ENCODE measurements around the gene KCTD13. TPM values are rescaled to one million over a fixed set of nuclear protein-coding genes. Genes with fewer than 3 reads are reported as not detected.

Gene KCTD13
- total and polyA plus RNA-seq, 4 donors, result 2.7 to 13.1 (median 3.7) TPM

GRCh38 chr16:29900888-29901606, 25.0 kb downstream of the KCTD13 start:
- no peak for DNase-seq (ENCODE audit: low spot score)
- H3K9me3 ChIP-seq (ENCODE audit: control insufficient read depth in 4 of 4, low read length in 3 of 4), result no peaks in the 10 kb centered on the region
- no peaks in the 10 kb centered on the region for H3K36me3 ChIP-seq (ENCODE audit: control insufficient read depth in 4 of 4, insufficient read depth in 3 of 4, low read depth in 1 of 4, low read length in 3 of 4)
- H3K4me3 ChIP-seq (ENCODE audit: low read depth in 1 of 3, low read length in 3 of 3), result no peak overlapping the region
- WGBS, result 52% methylated on average over 31 of the region's 31 CpGs
- H3K9ac ChIP-seq (ENCODE audit: low read depth in 1 of 2, low read length in 2 of 2), result no peak overlapping the region
- TF ChIP-seq FOXA2 (IDR thresholded peaks at IDR 0.05) (no peak), ATF3 (IDR thresholded peaks at IDR 0.05) (no peak), JUND (IDR thresholded peaks at IDR 0.05) (no peak), EGR1 (IDR thresholded peaks at IDR 0.05; ENCODE audit: low read depth in 2 of 2) (no peak)
- TF ChIP-seq, protein P1, sequence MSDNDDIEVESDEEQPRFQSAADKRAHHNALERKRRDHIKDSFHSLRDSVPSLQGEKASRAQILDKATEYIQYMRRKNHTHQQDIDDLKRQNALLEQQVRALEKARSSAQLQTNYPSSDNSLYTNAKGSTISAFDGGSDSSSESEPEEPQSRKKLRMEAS (IDR thresholded peaks at IDR 0.05), result no peak
- H3K27me3 ChIP-seq (ENCODE audit: control insufficient read depth in 4 of 4, insufficient read depth in 4 of 4, low read length in 3 of 4), result peaks cover 0 to 6% (median 1%) of the 10 kb centered on the region in 4 donors
- peaks cover 2 to 12% (median 6%) of the 10 kb centered on the region in 4 donors for H3K4me1 ChIP-seq (ENCODE audit: control insufficient read depth in 4 of 4, insufficient read depth in 4 of 4, low read length in 3 of 4)
- no peak overlapping the region for H3K27ac ChIP-seq (ENCODE audit: low read depth in 1 of 2, low read length in 2 of 2)

DNA sequence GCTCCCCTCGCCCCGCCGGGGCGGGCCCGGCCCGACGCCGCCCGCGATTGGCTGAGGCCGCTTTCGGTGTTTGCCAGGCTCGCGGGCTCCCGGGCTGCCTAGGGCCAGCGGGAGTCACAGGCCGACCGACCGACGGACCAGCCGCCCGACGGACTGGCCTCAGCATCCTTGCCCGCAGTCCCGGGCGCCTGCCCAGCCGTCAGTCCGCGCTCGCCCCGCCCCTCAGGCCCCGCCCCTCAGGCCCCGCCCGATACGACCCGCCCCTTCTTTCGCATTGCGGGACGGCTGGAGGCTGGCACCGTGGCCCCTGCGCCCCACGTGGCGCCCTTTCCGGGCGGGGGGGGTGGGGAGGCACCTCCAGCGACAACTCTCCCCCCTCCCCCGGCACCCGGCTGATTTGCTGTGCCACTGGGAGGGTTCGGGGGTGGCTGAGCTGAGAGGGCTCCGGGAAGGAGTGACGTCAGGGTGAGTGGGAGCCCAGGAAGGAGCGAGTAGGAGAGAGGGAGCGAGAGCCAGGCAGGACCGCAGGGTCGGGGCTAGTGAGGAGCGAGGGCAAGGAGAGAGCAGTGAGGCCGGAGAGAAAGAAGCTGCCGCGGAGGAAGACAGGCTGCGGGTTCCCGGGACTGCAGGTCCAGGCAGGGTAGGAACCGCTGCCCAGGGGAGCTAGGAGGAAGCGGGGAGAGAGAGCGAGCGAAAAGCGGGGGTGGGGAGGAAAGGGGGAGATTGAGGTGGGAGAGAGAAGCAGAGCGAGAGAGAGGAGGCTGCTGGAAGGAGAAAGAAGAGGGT, 25.7 kb downstream of the KCTD13 start, which contains the start of gene ASPHD1:
Gene ASPHD1, plus strand, starts transcription at position 387 of the 786 bp plus-strand sequence. CDS start 484 bp downstream, outside the sequence.
- no peak within 1 kb of the TSS for H3K9ac ChIP-seq (ENCODE audit: low read depth in 1 of 2, low read length in 2 of 2)
- peaks cover 0 to 6% (median 1%) of the 10 kb centered on the region in 4 donors for H3K27me3 ChIP-seq (ENCODE audit: control insufficient read depth in 4 of 4, insufficient read depth in 4 of 4, low read length in 3 of 4)
- no peaks in the 10 kb centered on the region for H3K9me3 ChIP-seq (ENCODE audit: control insufficient read depth in 4 of 4, low read length in 3 of 4)
- TF ChIP-seq, protein P1 (IDR thresholded peaks at IDR 0.05), result no peak
- TF ChIP-seq CTCF (IDR thresholded peaks at IDR 0.05; ENCODE audit: low read depth, low read length, missing input control), result no peak
- TF ChIP-seq GABPA (IDR thresholded peaks at IDR 0.05 in 1 of 2, conservative IDR thresholded peaks at IDR 0.05 in 1 of 2), result no peak
- TF ChIP-seq RAD21 (IDR thresholded peaks at IDR 0.05), result no peak
- no peak for TF ChIP-seq ZBTB33 (IDR thresholded peaks at IDR 0.05)
- TF ChIP-seq TAF1 (conservative IDR thresholded peaks at IDR 0.05), result no peak
- no peak for TF ChIP-seq YY1 (IDR thresholded peaks at IDR 0.05)
- TF ChIP-seq, protein P2, sequence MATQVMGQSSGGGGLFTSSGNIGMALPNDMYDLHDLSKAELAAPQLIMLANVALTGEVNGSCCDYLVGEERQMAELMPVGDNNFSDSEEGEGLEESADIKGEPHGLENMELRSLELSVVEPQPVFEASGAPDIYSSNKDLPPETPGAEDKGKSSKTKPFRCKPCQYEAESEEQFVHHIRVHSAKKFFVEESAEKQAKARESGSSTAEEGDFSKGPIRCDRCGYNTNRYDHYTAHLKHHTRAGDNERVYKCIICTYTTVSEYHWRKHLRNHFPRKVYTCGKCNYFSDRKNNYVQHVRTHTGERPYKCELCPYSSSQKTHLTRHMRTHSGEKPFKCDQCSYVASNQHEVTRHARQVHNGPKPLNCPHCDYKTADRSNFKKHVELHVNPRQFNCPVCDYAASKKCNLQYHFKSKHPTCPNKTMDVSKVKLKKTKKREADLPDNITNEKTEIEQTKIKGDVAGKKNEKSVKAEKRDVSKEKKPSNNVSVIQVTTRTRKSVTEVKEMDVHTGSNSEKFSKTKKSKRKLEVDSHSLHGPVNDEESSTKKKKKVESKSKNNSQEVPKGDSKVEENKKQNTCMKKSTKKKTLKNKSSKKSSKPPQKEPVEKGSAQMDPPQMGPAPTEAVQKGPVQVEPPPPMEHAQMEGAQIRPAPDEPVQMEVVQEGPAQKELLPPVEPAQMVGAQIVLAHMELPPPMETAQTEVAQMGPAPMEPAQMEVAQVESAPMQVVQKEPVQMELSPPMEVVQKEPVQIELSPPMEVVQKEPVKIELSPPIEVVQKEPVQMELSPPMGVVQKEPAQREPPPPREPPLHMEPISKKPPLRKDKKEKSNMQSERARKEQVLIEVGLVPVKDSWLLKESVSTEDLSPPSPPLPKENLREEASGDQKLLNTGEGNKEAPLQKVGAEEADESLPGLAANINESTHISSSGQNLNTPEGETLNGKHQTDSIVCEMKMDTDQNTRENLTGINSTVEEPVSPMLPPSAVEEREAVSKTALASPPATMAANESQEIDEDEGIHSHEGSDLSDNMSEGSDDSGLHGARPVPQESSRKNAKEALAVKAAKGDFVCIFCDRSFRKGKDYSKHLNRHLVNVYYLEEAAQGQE (IDR thresholded peaks at IDR 0.05), result no peak
- no peak for TF ChIP-seq FOXA2 (IDR thresholded peaks at IDR 0.05)
- no peak for TF ChIP-seq NR2F2 (IDR thresholded peaks at IDR 0.05)
- no peak for TF ChIP-seq SP1 (IDR thresholded peaks at IDR 0.05)
- no peak for TF ChIP-seq ATF3 (IDR thresholded peaks at IDR 0.05)
- no peak for TF ChIP-seq HNF4G (IDR thresholded peaks at IDR 0.05)
- TF ChIP-seq FOXA1 (IDR thresholded peaks at IDR 0.05), result no peak
- no peak for TF ChIP-seq RXRA (IDR thresholded peaks at IDR 0.05)
- TF ChIP-seq JUND (IDR thresholded peaks at IDR 0.05), result no peak
- no peak for TF ChIP-seq EGR1 (IDR thresholded peaks at IDR 0.05; ENCODE audit: low read depth in 2 of 2)
- TF ChIP-seq HNF4A (conservative IDR thresholded peaks at IDR 0.05), result no peak
- H3K36me3 ChIP-seq (ENCODE audit: control insufficient read depth in 4 of 4, insufficient read depth in 3 of 4, low read depth in 1 of 4, low read length in 3 of 4), result no peaks in the 10 kb centered on the region
- DNase-seq (ENCODE audit: low spot score), result no peak
- H3K27ac ChIP-seq (ENCODE audit: low read depth in 1 of 2, low read length in 2 of 2), result no peak within 1 kb of the TSS
- 2% methylated on average over 67 of the region's 67 CpGs for WGBS
- peaks cover 2 to 12% (median 6%) of the 10 kb centered on the region in 4 donors for H3K4me1 ChIP-seq (ENCODE audit: control insufficient read depth in 4 of 4, insufficient read depth in 4 of 4, low read length in 3 of 4)
- H3K4me3 ChIP-seq (ENCODE audit: low read depth in 1 of 3, low read length in 3 of 3), result peak within 1 kb of the TSS in 2 of 3 donors; percentile 25 to 65
